Esophagus (tissue), 2 donors: ENCODE measurements around the gene FGD4. TPM values are rescaled to one million over a fixed set of nuclear protein-coding genes. Genes with fewer than 3 reads are reported as not detected.

Experiments used
- H3K27ac ChIP-seq, 2 donors: one replicate each; pipeline ENCODE4 v1.5.1; 2013; ENCODE audit warnings: low read depth in 2 of 2, mild to moderate bottlenecking in 2 of 2, inconsistent platforms in 1 of 2, low read length in 1 of 2, moderate library complexity in 1 of 2
- H3K27me3 ChIP-seq, 2 donors: one replicate each; pipeline ENCODE4 v1.6.1; 2013; ENCODE audit warnings: low read length in 2 of 2, control low read depth in 1 of 2, mild to moderate bottlenecking in 1 of 2; ENCODE audit not compliant: insufficient read depth in 2 of 2, control insufficient read depth in 1 of 2
- H3K36me3 ChIP-seq, 2 donors: one replicate each; pipeline ENCODE4 v1.6.1; 2013; ENCODE audit warnings: low read length in 1 of 2; ENCODE audit not compliant: control insufficient read depth in 2 of 2, insufficient read depth in 2 of 2
- H3K4me1 ChIP-seq, 2 donors: one replicate each; pipeline ENCODE4 v1.6.1; 2013; ENCODE audit warnings: low read length in 1 of 2; ENCODE audit not compliant: control insufficient read depth in 2 of 2, insufficient read depth in 2 of 2
- H3K4me3 ChIP-seq, 2 donors: one replicate each; pipeline ENCODE4 v1.5.1; 2013; ENCODE audit warnings: low read length in 2 of 2, mild to moderate bottlenecking in 2 of 2, low read depth in 1 of 2, moderate library complexity in 1 of 2
- H3K9me3 ChIP-seq, 2 donors: one replicate each; pipeline ENCODE4 v1.6.1; 2013; ENCODE audit warnings: mild to moderate bottlenecking in 2 of 2, low read depth in 1 of 2, low read length in 1 of 2, moderate library complexity in 1 of 2; ENCODE audit not compliant: control insufficient read depth in 2 of 2, insufficient read depth in 1 of 2
- WGBS, 2 donors: extraction: QIAGEN DNeasy Blood & Tissue Kit; methylation state at CpG; one replicate each; pipeline ENCODE4 v1.1.7; 2013; 5-methylcytosine and 5-hydroxymethylcytosine counted together
- polyA plus RNA-seq, 2 donors: library from polyadenylated mRNA; stranded (reverse); fragments of 200-250 nt; gene quantifications; one replicate each; pipeline ENCODE4 v1.2.3, GENCODE V29; 2013
- donor health status: healthy with polysubstance abuse.
- donor health status: Bipolar disorder and iron deficiency.

FGD4 gene
- polyA plus RNA-seq, 2 donors, result 3.7 to 4.6 TPM

DNA sequence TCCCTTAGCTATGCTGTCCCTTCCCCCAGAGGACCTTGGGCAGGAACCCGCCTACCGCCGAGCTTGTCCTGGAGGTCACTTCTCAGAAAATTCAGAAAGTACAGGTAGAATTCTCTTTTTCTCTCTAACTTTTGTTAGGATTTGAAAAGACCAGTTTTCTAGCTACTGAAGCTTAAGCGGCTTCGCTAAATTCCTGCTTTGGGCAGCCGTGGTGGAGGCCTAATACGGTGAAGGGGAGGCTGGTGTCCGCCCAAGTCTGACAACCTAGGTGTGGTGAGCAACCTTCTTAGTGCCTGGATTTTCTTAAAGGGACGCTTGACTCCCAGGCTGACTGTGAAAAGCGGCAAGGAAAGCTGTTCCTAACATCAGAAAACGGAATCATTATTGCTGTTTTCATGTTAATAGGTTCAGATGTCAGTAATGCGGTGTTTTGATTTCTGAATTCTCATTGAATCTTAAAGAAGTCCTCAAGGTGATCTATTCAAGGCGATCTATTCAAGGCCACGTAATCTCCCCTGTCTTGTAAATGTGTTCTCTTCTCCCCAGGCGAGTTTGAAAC is 835 bp downstream of the FGD4 start:
- 14 to 15% methylated on average over 15 of the region's 15 CpGs for WGBS, 2 donors
- peak overlapping the region; percentile 56 to 83 for H3K4me3 ChIP-seq
- H3K9me3 ChIP-seq, result no peaks in the 10 kb centered on the region
- peaks cover 0 to 2% of the 10 kb centered on the region in 2 donors for H3K36me3 ChIP-seq
- no peaks in the 10 kb centered on the region for H3K27me3 ChIP-seq
- no peaks in the 10 kb centered on the region for H3K4me1 ChIP-seq
- peak overlapping the region; percentile 93 to 98 for H3K27ac ChIP-seq

DNA sequence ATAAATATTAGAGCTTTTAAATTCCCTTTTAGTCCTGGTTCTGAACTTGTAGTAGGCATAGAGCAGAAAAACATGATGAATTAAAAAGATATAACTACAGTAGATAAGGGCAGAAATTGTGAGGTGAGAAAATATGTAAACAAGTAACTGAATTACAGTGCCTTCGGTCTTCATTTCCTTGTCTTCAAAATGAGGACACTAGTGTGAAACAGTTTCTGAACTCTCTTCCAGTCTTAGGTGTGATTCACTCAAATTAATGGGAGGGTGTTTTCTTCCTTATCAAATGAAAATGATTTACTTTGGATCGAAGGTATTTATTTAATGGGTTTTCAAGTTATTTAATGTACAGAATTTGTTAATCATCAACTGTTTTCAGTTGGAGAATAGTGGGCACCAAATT is 1.5 kb downstream of the FGD4 start:
- no peak overlapping the region for H3K27ac ChIP-seq
- no peaks in the 10 kb centered on the region for H3K27me3 ChIP-seq
- peak overlapping the region in 1 of 2 donors; percentile 56 for H3K4me3 ChIP-seq
- H3K4me1 ChIP-seq, result no peaks in the 10 kb centered on the region
- H3K36me3 ChIP-seq, result peaks cover 0 to 2% of the 10 kb centered on the region in 2 donors
- H3K9me3 ChIP-seq, result no peaks in the 10 kb centered on the region
- WGBS, 2 donors, result 37 to 42% methylated on average over 2 of the region's 2 CpGs

DNA sequence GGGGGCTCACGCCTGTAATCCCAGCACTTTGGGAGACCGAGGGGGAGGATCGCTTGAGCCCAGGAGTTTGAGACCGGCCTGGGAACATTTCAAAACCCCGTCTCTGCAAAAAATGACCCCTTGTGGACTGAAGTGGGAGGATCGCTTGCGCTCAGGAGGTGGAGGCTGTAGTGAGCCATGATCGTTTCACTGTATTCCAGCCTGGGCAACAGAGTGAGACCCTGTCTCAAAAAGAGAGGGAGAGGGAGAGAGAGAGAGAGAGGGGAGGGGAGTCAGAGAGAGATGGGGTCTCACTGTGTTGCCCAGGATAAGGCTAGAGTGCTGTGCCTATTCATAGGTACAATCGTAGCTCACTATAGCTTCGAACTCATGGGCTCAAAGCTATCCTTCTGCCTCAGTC is 2.8 kb downstream of the FGD4 start:
- Histone ChIP-seq H3K4me1 (no peaks in the 10 kb centered on the region), H3K27ac (no peak overlapping the region), H3K36me3 (peaks cover 0 to 2% of the 10 kb centered on the region in 2 donors), H3K27me3 (no peaks in the 10 kb centered on the region), H3K4me3 (no peak overlapping the region), H3K9me3 (no peaks in the 10 kb centered on the region)
- WGBS, 2 donors, result 90 to 94% methylated on average over 10 of the region's 10 CpGs

DNA sequence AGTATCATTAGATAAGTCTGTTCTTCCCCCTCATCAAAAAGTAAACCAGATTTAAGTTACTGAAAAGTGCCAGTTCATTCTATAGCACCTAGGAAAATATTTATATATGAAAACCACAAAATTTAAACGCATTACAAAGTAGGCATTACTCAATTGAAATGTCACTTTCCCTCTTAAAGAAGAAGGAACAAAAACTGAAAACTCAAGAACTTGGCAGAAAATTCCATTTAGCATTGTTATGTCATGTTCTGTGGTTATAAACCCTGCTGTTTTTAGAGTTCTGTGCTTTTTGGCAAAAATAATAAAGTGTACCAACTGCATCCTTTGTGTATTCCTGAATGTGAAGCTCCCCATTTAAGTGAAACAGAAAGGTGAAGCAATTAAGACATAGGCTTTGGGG is 3.6 kb downstream of the FGD4 start:
- Histone ChIP-seq H3K9me3 (no peaks in the 10 kb centered on the region), H3K27me3 (no peaks in the 10 kb centered on the region), H3K36me3 (peaks cover 0 to 2% of the 10 kb centered on the region in 2 donors), H3K4me3 (no peak overlapping the region), H3K4me1 (no peaks in the 10 kb centered on the region), H3K27ac (no peak overlapping the region)
- WGBS, 2 donors, result 26 to 45% methylated on average over 1 of the region's 1 CpG

DNA sequence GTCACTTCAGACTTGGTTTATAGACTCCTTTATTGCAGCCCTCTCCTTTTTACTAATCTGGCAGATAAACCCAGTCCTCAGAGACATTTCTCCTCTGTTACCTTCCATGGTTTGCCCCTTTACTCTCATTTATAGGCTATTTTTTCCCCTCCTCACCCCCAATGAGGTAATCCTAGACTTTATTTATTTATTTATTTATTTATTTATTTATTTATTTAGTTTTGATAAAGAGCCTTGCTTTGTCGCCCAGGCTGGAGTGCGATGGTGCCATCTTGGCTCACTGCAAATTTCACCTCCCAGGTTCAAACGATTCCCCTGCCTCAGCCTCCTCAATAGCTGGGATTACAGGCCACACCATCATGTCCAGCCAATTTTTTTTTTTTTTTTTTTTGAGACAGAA is 8.4 kb downstream of the FGD4 start:
- no peaks in the 10 kb centered on the region for H3K9me3 ChIP-seq
- no peak overlapping the region for H3K27ac ChIP-seq
- H3K27me3 ChIP-seq, result no peaks in the 10 kb centered on the region
- 98% methylated on average over 3 of the region's 3 CpGs for WGBS, 2 donors
- H3K4me3 ChIP-seq, result no peak overlapping the region
- H3K36me3 ChIP-seq, result no peaks in the 10 kb centered on the region
- no peaks in the 10 kb centered on the region for H3K4me1 ChIP-seq

DNA sequence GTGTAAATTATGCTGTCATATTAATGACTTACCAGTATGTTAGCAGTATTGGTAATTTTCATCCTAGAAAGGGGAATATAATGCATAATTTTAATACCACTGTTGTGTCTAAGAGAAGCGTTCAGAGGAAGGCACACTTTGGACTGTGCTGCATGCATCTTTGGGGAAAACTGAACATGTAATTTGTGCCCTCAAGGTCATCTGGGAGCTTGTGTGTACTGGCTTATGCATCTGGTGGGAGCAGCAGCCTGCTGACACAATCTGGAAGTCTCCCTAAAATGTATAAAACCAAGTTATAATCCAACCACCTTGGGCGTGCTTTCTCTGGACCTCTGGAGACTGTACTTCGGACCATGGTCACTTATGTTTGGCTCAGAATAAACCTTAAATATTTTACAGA is 14.1 kb downstream of the FGD4 start:
- Histone ChIP-seq H3K36me3 (no peaks in the 10 kb centered on the region), H3K9me3 (no peaks in the 10 kb centered on the region), H3K4me1 (no peaks in the 10 kb centered on the region), H3K27ac (no peak overlapping the region), H3K27me3 (no peaks in the 10 kb centered on the region), H3K4me3 (no peak overlapping the region)
- WGBS, 2 donors, result 66 to 76% methylated on average over 3 of the region's 3 CpGs

DNA sequence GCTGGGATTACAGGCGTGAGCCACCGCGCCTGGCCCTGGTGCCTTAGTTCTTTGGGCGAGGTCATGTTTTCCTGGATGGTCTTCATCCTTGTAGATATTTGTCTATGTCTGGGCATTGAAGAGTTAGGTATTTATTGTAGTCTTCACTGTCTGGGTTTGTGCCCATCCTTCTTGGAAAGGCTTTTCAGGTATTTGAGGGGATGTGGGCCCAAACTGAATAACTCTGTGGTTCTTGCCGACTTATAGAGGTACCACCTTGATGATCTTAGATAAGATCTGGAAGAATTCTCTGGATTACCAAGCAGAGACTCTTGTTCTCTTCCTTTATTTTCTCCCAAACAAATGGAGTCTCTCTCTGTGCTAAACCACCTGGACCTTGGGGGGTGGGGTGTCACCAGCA is 18.9 kb downstream of the FGD4 start:
- Histone ChIP-seq H3K4me1 (no peaks in the 10 kb centered on the region), H3K4me3 (no peak overlapping the region), H3K27ac (no peak overlapping the region), H3K9me3 (no peaks in the 10 kb centered on the region), H3K36me3 (no peaks in the 10 kb centered on the region), H3K27me3 (no peaks in the 10 kb centered on the region)
- WGBS, 2 donors, result 95 to 98% methylated on average over 5 of the region's 5 CpGs

DNA sequence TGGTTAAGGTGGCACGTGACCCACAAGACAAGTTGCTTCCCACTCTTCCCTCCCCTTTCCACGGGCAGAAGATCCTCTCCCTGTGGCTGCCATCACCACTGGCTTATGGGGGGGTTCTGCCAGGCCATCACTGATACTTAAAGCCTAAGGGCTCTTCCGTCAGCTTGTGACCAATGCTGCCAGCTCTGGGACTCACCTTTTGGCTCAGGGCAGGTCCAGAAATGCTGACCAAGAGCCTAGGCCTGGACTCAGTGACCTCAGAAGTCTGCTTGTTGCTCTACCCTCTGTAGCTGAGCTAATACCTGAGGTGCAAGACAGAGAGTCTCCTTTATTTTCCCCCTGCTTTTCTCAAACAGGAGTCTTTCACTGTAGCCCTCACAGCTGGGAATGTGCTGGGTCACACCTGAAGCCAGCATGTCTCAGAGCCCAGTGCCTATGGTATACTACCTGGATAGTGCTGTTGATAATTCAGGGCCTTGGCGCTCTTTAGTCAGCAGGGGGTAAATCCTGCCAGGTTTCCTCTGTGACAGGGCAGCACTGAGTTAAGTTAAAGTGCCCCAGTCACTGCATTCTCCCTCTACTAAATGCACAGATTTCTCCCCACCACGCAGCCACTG is 19.7 kb downstream of the FGD4 start:
- H3K27ac ChIP-seq, result no peak overlapping the region
- H3K36me3 ChIP-seq, result no peaks in the 10 kb centered on the region
- H3K4me3 ChIP-seq, result no peak overlapping the region
- H3K9me3 ChIP-seq, result no peaks in the 10 kb centered on the region
- 65 to 79% methylated on average over 5 of the region's 5 CpGs for WGBS, 2 donors
- no peaks in the 10 kb centered on the region for H3K4me1 ChIP-seq
- H3K27me3 ChIP-seq, result no peaks in the 10 kb centered on the region

DNA sequence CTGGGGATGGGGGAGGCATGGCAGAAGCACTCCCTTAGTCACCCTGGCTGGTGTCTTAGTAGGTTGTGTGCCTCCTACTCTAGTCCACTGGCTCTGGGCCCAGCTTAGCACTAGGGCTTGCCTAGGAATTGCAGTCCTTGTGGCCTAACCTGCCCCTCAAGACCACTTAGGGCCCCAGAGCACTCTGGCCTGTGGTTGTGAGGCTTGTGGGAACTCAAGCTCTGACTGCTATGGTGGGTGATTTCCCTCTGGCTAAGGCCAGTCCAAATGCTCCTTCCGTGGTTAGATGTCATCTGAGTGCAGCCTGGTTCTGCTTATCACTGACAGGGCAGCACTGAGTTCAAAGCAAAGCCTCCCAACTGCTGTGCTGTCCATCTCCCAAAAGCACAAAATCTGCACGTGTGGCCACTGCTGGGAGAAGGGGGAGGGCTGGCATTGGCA is 20.2 kb downstream of the FGD4 start:
- no peaks in the 10 kb centered on the region for H3K9me3 ChIP-seq
- H3K36me3 ChIP-seq, result no peaks in the 10 kb centered on the region
- no peaks in the 10 kb centered on the region for H3K4me1 ChIP-seq
- H3K27ac ChIP-seq, result no peak overlapping the region
- 34 to 47% methylated on average over 2 of the region's 2 CpGs for WGBS, 2 donors
- H3K4me3 ChIP-seq, result no peak overlapping the region
- H3K27me3 ChIP-seq, result no peaks in the 10 kb centered on the region

DNA sequence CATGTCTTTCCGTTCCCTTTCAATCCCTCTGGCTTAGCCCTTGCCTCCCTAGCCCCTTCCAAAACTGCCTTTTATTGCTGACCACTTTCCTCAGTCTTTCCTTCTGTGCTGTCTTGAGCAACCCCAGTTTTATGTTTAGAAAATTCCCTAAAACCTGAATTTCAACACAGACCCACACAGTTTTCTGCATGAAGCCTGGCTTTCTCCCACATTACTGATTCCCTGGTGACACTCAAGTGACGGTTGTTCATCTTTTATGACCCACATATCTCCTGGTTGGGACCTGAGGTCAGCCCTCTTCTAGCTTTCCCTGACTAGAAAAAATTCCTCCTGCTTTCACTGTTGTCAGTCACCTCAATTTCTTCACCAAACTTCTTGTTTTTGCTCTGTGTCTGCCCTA is 21.0 kb downstream of the FGD4 start:
- no peaks in the 10 kb centered on the region for H3K4me1 ChIP-seq
- no peak overlapping the region for H3K27ac ChIP-seq
- no peak overlapping the region for H3K4me3 ChIP-seq
- H3K9me3 ChIP-seq, result no peaks in the 10 kb centered on the region
- H3K36me3 ChIP-seq, result no peaks in the 10 kb centered on the region
- no peaks in the 10 kb centered on the region for H3K27me3 ChIP-seq
- 70 to 76% methylated on average over 2 of the region's 2 CpGs for WGBS, 2 donors
